ENCODE results near the gene PRKCE. TPM values are rescaled to one million over a fixed set of nuclear protein-coding genes. Genes with fewer than 3 reads are reported as not detected.
A peak's percentile ranks its signal among the peaks of the same experiment; 100 is the strongest.

The PRKCE gene
- total RNA-seq, 3 donors from 2014 or later (not counting 1 experiment from before 2014, with no cell fraction given) = 35.2 to 42.1 (median 38.6) TPM

DNA sequence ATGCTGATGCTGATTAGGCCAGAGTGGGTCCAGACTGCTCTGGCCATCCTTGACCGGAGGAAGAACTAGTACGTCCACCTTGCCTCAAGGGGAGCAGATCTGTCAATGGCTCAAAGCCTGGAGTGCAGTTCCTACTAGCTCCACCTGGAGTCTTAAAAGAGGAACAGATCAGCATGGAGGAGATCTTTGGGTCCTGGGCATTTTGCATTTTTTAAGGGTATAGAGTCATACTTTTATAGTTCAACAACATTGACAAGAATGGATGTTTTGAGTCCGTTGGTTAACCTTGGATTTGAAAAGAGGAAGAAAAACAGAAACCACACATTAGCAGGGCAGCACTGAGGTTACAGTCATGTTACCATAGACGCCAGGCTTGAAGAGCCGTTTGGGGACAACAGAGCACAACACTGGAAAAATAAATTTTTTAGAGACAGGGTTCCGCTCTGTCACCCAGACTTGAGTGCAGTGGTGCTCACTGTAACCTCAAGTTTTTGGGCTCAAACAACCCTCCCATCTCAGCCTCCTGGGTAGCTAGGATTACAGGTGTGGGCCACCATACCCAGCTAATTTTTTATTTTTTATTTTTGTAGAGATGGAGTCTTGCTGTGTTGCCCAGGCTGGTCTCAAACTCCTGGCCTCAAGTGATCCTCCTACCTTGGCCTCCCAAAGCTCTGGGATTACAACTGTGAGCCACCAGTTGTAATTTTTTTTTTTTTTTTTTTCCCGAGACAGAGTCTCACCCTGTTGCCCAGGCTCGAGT lies 78.5 kb downstream of the PRKCE start:
- Histone ChIP-seq H3K4me1 (ENCODE audit: control insufficient read depth, insufficient read depth, low read length) (peaks cover 14% of the 10 kb centered on the region), H3K27me3 (ENCODE audit: control insufficient read depth, insufficient read depth, low read length) (no peaks in the 10 kb centered on the region), H3K36me3 (ENCODE audit: control insufficient read depth, insufficient read depth, low read length) (no peaks in the 10 kb centered on the region), H3K27ac (ENCODE audit: low read length) (peak overlapping the region; percentile 76), H3K4me3 (ENCODE audit: low read length) (no peak overlapping the region), H3K9me3 (ENCODE audit: control insufficient read depth, insufficient read depth, low read length) (no peaks in the 10 kb centered on the region)
- TF ChIP-seq, protein P1, sequence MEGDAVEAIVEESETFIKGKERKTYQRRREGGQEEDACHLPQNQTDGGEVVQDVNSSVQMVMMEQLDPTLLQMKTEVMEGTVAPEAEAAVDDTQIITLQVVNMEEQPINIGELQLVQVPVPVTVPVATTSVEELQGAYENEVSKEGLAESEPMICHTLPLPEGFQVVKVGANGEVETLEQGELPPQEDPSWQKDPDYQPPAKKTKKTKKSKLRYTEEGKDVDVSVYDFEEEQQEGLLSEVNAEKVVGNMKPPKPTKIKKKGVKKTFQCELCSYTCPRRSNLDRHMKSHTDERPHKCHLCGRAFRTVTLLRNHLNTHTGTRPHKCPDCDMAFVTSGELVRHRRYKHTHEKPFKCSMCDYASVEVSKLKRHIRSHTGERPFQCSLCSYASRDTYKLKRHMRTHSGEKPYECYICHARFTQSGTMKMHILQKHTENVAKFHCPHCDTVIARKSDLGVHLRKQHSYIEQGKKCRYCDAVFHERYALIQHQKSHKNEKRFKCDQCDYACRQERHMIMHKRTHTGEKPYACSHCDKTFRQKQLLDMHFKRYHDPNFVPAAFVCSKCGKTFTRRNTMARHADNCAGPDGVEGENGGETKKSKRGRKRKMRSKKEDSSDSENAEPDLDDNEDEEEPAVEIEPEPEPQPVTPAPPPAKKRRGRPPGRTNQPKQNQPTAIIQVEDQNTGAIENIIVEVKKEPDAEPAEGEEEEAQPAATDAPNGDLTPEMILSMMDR (IDR thresholded peaks at IDR 0.05) = peak; percentile 22
- no peak overlapping the region for H3K4me3 Mint-ChIP-seq
- H3K27ac Mint-ChIP-seq = no peak overlapping the region
- H3K9me3 Mint-ChIP-seq = no peaks in the 10 kb centered on the region
- WGBS (ENCODE audit: insufficient coverage) = 57% methylated on average over 8 of the region's 8 CpGs
- no peaks in the 10 kb centered on the region for H3K36me3 Mint-ChIP-seq
- peak; percentile 50 to 64 (median 50) for ATAC-seq
- peaks cover 8 to 18% of the 10 kb centered on the region in 2 donors for H3K4me1 Mint-ChIP-seq
- intact Hi-C loops (cut with micrococcal nuclease) = no loop called here
- DNase-seq = peak in 1 of 2 donors; percentile 28
- H3K27me3 Mint-ChIP-seq (ENCODE audit: low read depth in 2 of 2) = no peaks in the 10 kb centered on the region

DNA sequence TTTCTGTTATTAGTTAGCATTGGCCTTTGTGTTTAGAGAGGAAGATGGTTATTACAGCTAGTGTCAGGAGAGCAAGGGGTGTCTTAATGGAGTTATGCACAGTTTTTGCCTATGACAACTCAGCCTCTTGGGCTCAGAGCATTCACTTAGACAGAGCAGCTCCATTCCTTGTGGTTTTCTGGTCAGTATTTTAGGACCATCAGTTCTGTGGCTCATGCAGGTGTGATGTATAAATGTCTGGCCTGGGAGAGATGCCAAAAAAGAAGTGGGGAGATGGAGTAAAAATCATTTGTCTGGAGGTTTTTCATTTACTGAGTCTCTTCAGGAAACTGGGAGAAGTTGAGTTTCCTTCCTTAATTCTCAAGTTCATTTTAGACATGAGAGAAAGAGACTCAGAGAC lies 79.7 kb downstream of the PRKCE start:
- Histone ChIP-seq H3K9me3 (ENCODE audit: control insufficient read depth, insufficient read depth, low read length) (no peaks in the 10 kb centered on the region), H3K4me1 (ENCODE audit: control insufficient read depth, insufficient read depth, low read length) (peaks cover 15% of the 10 kb centered on the region), H3K27me3 (ENCODE audit: control insufficient read depth, insufficient read depth, low read length) (no peaks in the 10 kb centered on the region), H3K4me3 (ENCODE audit: low read length) (no peak overlapping the region), H3K36me3 (ENCODE audit: control insufficient read depth, insufficient read depth, low read length) (no peaks in the 10 kb centered on the region), H3K27ac (ENCODE audit: low read length) (no peak overlapping the region)
- intact Hi-C loops (cut with micrococcal nuclease) = no loop called here
- no peaks in the 10 kb centered on the region for H3K9me3 Mint-ChIP-seq
- no peaks in the 10 kb centered on the region for H3K36me3 Mint-ChIP-seq
- ATAC-seq (no peak), DNase-seq (no peak)
- H3K4me3 Mint-ChIP-seq = no peak overlapping the region
- H3K4me1 Mint-ChIP-seq = peaks cover 13 to 21% of the 10 kb centered on the region in 2 donors
- no peak overlapping the region for H3K27ac Mint-ChIP-seq
- TF ChIP-seq, protein P1 (IDR thresholded peaks at IDR 0.05) = no peak
- no peaks in the 10 kb centered on the region for H3K27me3 Mint-ChIP-seq (ENCODE audit: low read depth in 2 of 2)

DNA sequence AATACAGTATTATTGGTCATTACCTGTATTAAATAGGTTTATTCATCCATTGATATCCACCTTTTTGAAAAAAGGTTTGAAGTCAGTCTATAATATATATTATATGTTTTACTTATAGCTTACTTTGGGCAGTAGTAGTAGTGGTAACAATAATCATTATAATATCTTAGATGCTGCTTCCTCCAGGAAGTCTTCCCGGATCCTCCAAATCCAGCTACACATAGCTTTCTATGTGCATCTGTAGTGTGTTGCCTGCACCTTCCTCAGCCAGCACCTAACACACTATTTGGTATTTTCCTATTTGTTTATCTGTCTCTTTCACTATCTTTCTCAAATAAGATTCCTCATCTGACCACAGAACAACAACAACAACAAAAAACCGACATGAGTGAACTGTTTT lies 81.0 kb downstream of the PRKCE start:
- no peak overlapping the region for H3K27ac Mint-ChIP-seq
- H3K36me3 Mint-ChIP-seq = no peaks in the 10 kb centered on the region
- ATAC-seq (no peak), DNase-seq (no peak)
- Histone ChIP-seq H3K4me3 (ENCODE audit: low read length) (no peak overlapping the region), H3K27me3 (ENCODE audit: control insufficient read depth, insufficient read depth, low read length) (no peaks in the 10 kb centered on the region), H3K9me3 (ENCODE audit: control insufficient read depth, insufficient read depth, low read length) (no peaks in the 10 kb centered on the region), H3K36me3 (ENCODE audit: control insufficient read depth, insufficient read depth, low read length) (no peaks in the 10 kb centered on the region), H3K4me1 (ENCODE audit: control insufficient read depth, insufficient read depth, low read length) (peaks cover 15% of the 10 kb centered on the region), H3K27ac (ENCODE audit: low read length) (no peak overlapping the region)
- no peaks in the 10 kb centered on the region for H3K27me3 Mint-ChIP-seq (ENCODE audit: low read depth in 2 of 2)
- 100% methylated on average over 2 of the region's 2 CpGs for WGBS (ENCODE audit: insufficient coverage)
- intact Hi-C loops (cut with micrococcal nuclease) = no loop called here
- no peak overlapping the region for H3K4me3 Mint-ChIP-seq
- TF ChIP-seq, protein P1 (IDR thresholded peaks at IDR 0.05) = no peak
- H3K9me3 Mint-ChIP-seq = no peaks in the 10 kb centered on the region
- peaks cover 13 to 15% of the 10 kb centered on the region in 2 donors for H3K4me1 Mint-ChIP-seq

DNA sequence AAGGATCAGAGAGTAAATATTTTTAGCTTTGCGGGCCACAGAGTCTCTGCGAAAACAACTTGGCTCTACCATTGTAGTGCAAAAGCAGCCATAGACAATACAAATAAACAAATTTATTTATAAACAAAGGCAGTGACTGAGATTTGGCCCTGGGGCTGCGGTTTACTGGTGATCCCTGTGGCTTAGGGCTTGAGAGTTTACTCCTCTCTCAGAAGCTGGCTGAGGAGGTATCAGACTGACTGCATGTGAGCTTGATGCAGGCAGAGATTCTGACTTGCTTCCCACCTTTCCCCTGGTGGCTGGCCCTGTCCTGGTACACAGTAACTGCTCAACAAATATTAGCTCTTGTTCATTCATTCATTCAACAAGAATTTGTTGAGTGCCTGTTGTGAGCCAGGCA lies 81.5 kb downstream of the PRKCE start:
- Mint-ChIP-seq H3K27me3 (ENCODE audit: low read depth in 2 of 2) (no peaks in the 10 kb centered on the region), H3K9me3 (no peaks in the 10 kb centered on the region), H3K4me3 (no peak overlapping the region), H3K4me1 (peaks cover 13 to 19% of the 10 kb centered on the region in 2 donors), H3K36me3 (no peaks in the 10 kb centered on the region), H3K27ac (no peak overlapping the region)
- H3K4me1 ChIP-seq (ENCODE audit: control insufficient read depth, insufficient read depth, low read length) = peaks cover 15% of the 10 kb centered on the region
- no peaks in the 10 kb centered on the region for H3K36me3 ChIP-seq (ENCODE audit: control insufficient read depth, insufficient read depth, low read length)
- WGBS (ENCODE audit: insufficient coverage) = 97% methylated on average over 3 of the region's 3 CpGs
- TF ChIP-seq, protein P1 (IDR thresholded peaks at IDR 0.05) = no peak
- no peak overlapping the region for H3K27ac ChIP-seq (ENCODE audit: low read length)
- ATAC-seq = no peak
- intact Hi-C loops (cut with micrococcal nuclease) = no loop called here
- H3K9me3 ChIP-seq (ENCODE audit: control insufficient read depth, insufficient read depth, low read length) = no peaks in the 10 kb centered on the region
- DNase-seq = no peak
- no peak overlapping the region for H3K4me3 ChIP-seq (ENCODE audit: low read length)
- no peaks in the 10 kb centered on the region for H3K27me3 ChIP-seq (ENCODE audit: control insufficient read depth, insufficient read depth, low read length)
